ENCODE results near the gene GOSR2. TPM values are rescaled to one million over a fixed set of nuclear protein-coding genes. Genes with fewer than 3 reads are reported as not detected.

The GOSR2 gene
- total and polyA plus RNA-seq, 2 of the 13 experiments (the other 11 are each of a cell fraction or from before 2014, with no cell fraction given): 61.5 to 63.9 TPM

GRCh38 chr17:46929413-46929812 is 6.5 kb downstream of the GOSR2 start:
- Histone ChIP-seq H3K36me3 (replicated peaks in 1 of 2; ENCODE audit: control insufficient read depth in 1 of 2, insufficient read depth in 2 of 2, low read length in 2 of 2) (peaks cover 40 to 55% of the 10 kb centered on the region in 2 experiments), H3K9me3 (ENCODE audit: low read length) (no peaks in the 10 kb centered on the region), H3K4me3 (replicated peaks in 1 of 3; ENCODE audit: insufficient read depth in 1 of 3, low read depth in 2 of 3, low read length in 3 of 3) (no peak overlapping the region), H3K4me1 (ENCODE audit: insufficient read depth, low read length) (peaks cover 50% of the 10 kb centered on the region), H4K20me1 (ENCODE audit: insufficient read depth, low read length) (peaks cover 37% of the 10 kb centered on the region), H3K4me2 (ENCODE audit: low read depth, low read length) (no peak overlapping the region), H3K27ac (ENCODE audit: extremely low read length, insufficient read depth, low read length) (no peak overlapping the region), H3K27me3 (ENCODE audit: control insufficient read depth in 1 of 2, insufficient read depth in 2 of 2, low read length in 2 of 2) (no peaks in the 10 kb centered on the region; a peak in 1 of 5 replicates), H3K79me2 (ENCODE audit: insufficient read depth, low read length) (peaks cover 54% of the 10 kb centered on the region), H3K9ac (ENCODE audit: insufficient read depth, low read depth, low read length) (no peak overlapping the region), H2AFZ (ENCODE audit: low read length) (no peak overlapping the region)
- in situ Hi-C loops (cut with HindIII; ENCODE audit: extremely low pct_ligation_motif_present, low pct_unique_long_range_greater_than_20kb): no loop called here
- DNase-seq (ENCODE audit: low spot score): no peak
- 77% methylated on average over 6 of the region's 6 CpGs for WGBS (ENCODE audit: low lambda C conversion rate)
- ChIA-PET CTCF (ENCODE audit: low intra/inter-chr PET ratio, low total read pairs) (no interaction called here), POLR2A (interaction anchor here (0.6 kb wide), 1 partner anchor 327 kb away, joined by 4 read pairs; no protein-coding TSS in a partner anchor)
- BruUV-seq (replicated peaks): no TSS peak
- no peak for FAIRE-seq
- ATAC-seq: no peak
- intact Hi-C loops (cut with micrococcal nuclease; ENCODE audit: unreplicated experiment): no loop called here
- no peak for TF ChIP-seq ZMYM4 (CRISPR knock-in tag; IDR thresholded peaks at IDR 0.05)
- TF ChIP-seq NFAT5 (CRISPR knock-in tag; IDR thresholded peaks at IDR 0.05): no peak
- no peak for TF ChIP-seq KLF16 (CRISPR knock-in tag; IDR thresholded peaks at IDR 0.05)
- TF ChIP-seq SIN3A (IDR thresholded peaks at IDR 0.05; ENCODE audit: borderline replicate concordance, low read depth, low read length): no peak
- TF ChIP-seq ZZZ3 (CRISPR knock-in tag; IDR thresholded peaks at IDR 0.05; ENCODE audit: borderline replicate concordance): no peak
- TF ChIP-seq, protein P1, sequence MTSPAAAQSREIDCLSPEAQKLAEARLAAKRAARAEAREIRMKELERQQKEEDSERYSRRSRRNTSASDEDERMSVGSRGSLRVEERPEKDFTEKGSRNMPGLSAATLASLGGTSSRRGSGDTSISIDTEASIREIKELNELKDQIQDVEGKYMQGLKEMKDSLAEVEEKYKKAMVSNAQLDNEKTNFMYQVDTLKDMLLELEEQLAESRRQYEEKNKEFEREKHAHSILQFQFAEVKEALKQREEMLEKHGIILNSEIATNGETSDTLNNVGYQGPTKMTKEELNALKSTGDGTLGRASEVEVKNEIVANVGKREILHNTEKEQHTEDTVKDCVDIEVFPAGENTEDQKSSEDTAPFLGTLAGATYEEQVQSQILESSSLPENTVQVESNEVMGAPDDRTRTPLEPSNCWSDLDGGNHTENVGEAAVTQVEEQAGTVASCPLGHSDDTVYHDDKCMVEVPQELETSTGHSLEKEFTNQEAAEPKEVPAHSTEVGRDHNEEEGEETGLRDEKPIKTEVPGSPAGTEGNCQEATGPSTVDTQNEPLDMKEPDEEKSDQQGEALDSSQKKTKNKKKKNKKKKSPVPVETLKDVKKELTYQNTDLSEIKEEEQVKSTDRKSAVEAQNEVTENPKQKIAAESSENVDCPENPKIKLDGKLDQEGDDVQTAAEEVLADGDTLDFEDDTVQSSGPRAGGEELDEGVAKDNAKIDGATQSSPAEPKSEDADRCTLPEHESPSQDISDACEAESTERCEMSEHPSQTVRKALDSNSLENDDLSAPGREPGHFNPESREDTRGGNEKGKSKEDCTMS (CRISPR knock-in tag; conservative IDR thresholded peaks at IDR 0.05): no peak
- no peak for TF ChIP-seq ZBTB4 (CRISPR knock-in tag; IDR thresholded peaks at IDR 0.05; ENCODE audit: borderline replicate concordance)
- TF ChIP-seq MTA1 (CRISPR knock-in tag; IDR thresholded peaks at IDR 0.05; ENCODE audit: borderline replicate concordance): no peak
- TF ChIP-seq, protein P2, sequence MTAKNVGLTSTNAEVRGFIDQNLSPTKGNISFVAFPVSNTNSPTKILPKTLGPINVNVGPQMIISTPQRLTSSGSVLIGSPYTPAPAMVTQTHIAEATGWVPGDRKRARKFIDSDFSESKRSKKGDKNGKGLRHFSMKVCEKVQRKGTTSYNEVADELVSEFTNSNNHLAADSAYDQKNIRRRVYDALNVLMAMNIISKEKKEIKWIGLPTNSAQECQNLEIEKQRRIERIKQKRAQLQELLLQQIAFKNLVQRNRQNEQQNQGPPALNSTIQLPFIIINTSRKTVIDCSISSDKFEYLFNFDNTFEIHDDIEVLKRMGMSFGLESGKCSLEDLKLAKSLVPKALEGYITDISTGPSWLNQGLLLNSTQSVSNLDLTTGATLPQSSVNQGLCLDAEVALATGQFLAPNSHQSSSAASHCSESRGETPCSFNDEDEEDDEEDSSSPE (CRISPR knock-in tag; IDR thresholded peaks at IDR 0.05): no peak
- no peak for TF ChIP-seq ZNF431 (CRISPR knock-in tag; IDR thresholded peaks at IDR 0.05; ENCODE audit: borderline replicate concordance, low read depth)
- TF ChIP-seq, protein P3, sequence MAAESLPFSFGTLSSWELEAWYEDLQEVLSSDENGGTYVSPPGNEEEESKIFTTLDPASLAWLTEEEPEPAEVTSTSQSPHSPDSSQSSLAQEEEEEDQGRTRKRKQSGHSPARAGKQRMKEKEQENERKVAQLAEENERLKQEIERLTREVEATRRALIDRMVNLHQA (CRISPR knock-in tag; IDR thresholded peaks at IDR 0.05): no peak

Data from HepG2 (cell line).